ENCODE data around the gene KRI1. TPM values are rescaled to one million over a fixed set of nuclear protein-coding genes. Genes with fewer than 3 reads are reported as not detected.

The KRI1 gene
- total and polyA plus RNA-seq, 4 donors: 12.8 to 26.0 (median 19.1) TPM

- 6 to 8% methylated on average over 92 to 107 of the region's 107 CpGs for WGBS, 2 donors
- peaks cover 19 to 70% (median 60%) of the 10 kb centered on the region in 3 donors for H3K27me3 ChIP-seq (ENCODE audit: control insufficient read depth in 3 of 3, insufficient read depth in 3 of 3, low read length in 2 of 3)
- H3K9ac ChIP-seq (ENCODE audit: insufficient read depth in 1 of 2, low read length in 2 of 2): no peak overlapping the region
- TF ChIP-seq CTCF (IDR thresholded peaks at IDR 0.05; ENCODE audit: control extremely low read depth, extremely low read depth): no peak
- no peak for ATAC-seq (ENCODE audit: insufficient read depth, low FRiP score)
- peak overlapping the region in 1 of 2 donors; percentile 3 for H3K27ac ChIP-seq (ENCODE audit: low read depth in 1 of 2, low read length in 1 of 2)
- H3K4me1 ChIP-seq (ENCODE audit: control insufficient read depth in 5 of 5, insufficient read depth in 5 of 5, low read length in 5 of 5): peaks cover 0 to 16% (median 4%) of the 10 kb centered on the region in 5 donors
- peaks cover 0 to 7% (median 0%) of the 10 kb centered on the region in 4 donors for H3K9me3 ChIP-seq (ENCODE audit: control insufficient read depth in 4 of 4, insufficient read depth in 3 of 4, low read length in 3 of 4)
- no peaks in the 10 kb centered on the region for H3K36me3 ChIP-seq (ENCODE audit: control insufficient read depth in 4 of 4, insufficient read depth in 4 of 4, low read length in 4 of 4)
- no peak overlapping the region for H3K4me3 ChIP-seq
- peak in 1 of 3 donors; percentile 24 for DNase-seq
These were observed 51.3 kb downstream of the KRI1 start for GRCh38 chr19:10514211-10515145.

- WGBS, 2 donors: 82 to 83% methylated on average over 7 of the region's 7 CpGs
- H3K27ac ChIP-seq (ENCODE audit: low read depth in 1 of 2, low read length in 1 of 2): no peak overlapping the region
- no peak for DNase-seq
- no peak for ATAC-seq (ENCODE audit: insufficient read depth, low FRiP score)
- peaks cover 0 to 16% (median 4%) of the 10 kb centered on the region in 5 donors for H3K4me1 ChIP-seq (ENCODE audit: control insufficient read depth in 5 of 5, insufficient read depth in 5 of 5, low read length in 5 of 5)
- TF ChIP-seq CTCF (IDR thresholded peaks at IDR 0.05; ENCODE audit: control extremely low read depth, extremely low read depth): no peak
- H3K4me3 ChIP-seq: no peak overlapping the region
- H3K36me3 ChIP-seq (ENCODE audit: control insufficient read depth in 4 of 4, insufficient read depth in 4 of 4, low read length in 4 of 4): no peaks in the 10 kb centered on the region
- H3K27me3 ChIP-seq (ENCODE audit: control insufficient read depth in 3 of 3, insufficient read depth in 3 of 3, low read length in 2 of 3): peaks cover 19 to 57% (median 49%) of the 10 kb centered on the region in 3 donors
- H3K9me3 ChIP-seq (ENCODE audit: control insufficient read depth in 4 of 4, insufficient read depth in 3 of 4, low read length in 3 of 4): peaks cover 0 to 7% (median 0%) of the 10 kb centered on the region in 4 donors
- H3K9ac ChIP-seq (ENCODE audit: insufficient read depth in 1 of 2, low read length in 2 of 2): no peak overlapping the region
These were observed 52.6 kb downstream of the KRI1 start for GRCh38 chr19:10513223-10513622.

GRCh38 chr19:10510301-10510802, 55.5 kb downstream of the KRI1 start:
- Histone ChIP-seq H3K27me3 (ENCODE audit: control insufficient read depth in 3 of 3, insufficient read depth in 3 of 3, low read length in 2 of 3) (peaks cover 14 to 34% (median 30%) of the 10 kb centered on the region in 3 donors), H3K9me3 (ENCODE audit: control insufficient read depth in 4 of 4, insufficient read depth in 3 of 4, low read length in 3 of 4) (peaks cover 0 to 7% (median 0%) of the 10 kb centered on the region in 4 donors), H3K4me3 (no peak overlapping the region), H3K27ac (ENCODE audit: low read depth in 1 of 2, low read length in 1 of 2) (no peak overlapping the region), H3K36me3 (ENCODE audit: control insufficient read depth in 4 of 4, insufficient read depth in 4 of 4, low read length in 4 of 4) (no peaks in the 10 kb centered on the region), H3K9ac (ENCODE audit: insufficient read depth in 1 of 2, low read length in 2 of 2) (no peak overlapping the region), H3K4me1 (ENCODE audit: control insufficient read depth in 5 of 5, insufficient read depth in 5 of 5, low read length in 5 of 5) (peaks cover 0 to 11% (median 0%) of the 10 kb centered on the region in 5 donors)
- peak in 1 of 3 donors; percentile 28 for DNase-seq
- WGBS, 2 donors: 8 to 9% methylated on average over 15 of the region's 15 CpGs
- no peak for ATAC-seq (ENCODE audit: insufficient read depth, low FRiP score)
- TF ChIP-seq CTCF (IDR thresholded peaks at IDR 0.05; ENCODE audit: control extremely low read depth, extremely low read depth): peak; percentile 11

Measured in lung (tissue), 12 donors.